ENCODE results near the gene NUP37. TPM values are rescaled to one million over a fixed set of nuclear protein-coding genes. Genes with fewer than 3 reads are reported as not detected.

NUP37 gene
- total and polyA plus RNA-seq, 2 of the 8 experiments (the other 6 are each of a cell fraction or from before 2014, with no cell fraction given): 53.5 to 71.0 TPM

DNA sequence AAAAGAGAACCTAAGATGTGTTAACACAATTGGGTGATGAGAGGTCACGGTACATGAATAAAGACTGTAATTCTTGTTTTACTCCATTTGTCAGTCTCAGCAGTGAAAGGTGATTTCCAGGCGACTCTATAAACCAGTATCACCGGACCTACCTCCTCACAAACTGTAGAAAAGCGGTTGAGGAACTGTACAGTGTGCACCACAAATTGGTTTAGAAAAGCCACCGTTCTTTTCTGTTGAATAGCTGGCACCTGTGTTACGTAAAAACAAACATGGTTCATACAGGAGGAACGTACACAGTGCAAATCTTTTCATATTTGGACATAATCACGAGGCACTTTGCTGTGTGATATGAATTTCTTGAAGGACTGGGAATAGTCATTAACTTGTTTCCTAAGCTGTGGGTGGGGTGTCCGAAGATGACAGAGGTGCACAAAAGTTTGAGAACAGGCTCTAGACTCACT lies 58.8 kb downstream of the NUP37 start (continued):
- TF ChIP-seq, protein P1, sequence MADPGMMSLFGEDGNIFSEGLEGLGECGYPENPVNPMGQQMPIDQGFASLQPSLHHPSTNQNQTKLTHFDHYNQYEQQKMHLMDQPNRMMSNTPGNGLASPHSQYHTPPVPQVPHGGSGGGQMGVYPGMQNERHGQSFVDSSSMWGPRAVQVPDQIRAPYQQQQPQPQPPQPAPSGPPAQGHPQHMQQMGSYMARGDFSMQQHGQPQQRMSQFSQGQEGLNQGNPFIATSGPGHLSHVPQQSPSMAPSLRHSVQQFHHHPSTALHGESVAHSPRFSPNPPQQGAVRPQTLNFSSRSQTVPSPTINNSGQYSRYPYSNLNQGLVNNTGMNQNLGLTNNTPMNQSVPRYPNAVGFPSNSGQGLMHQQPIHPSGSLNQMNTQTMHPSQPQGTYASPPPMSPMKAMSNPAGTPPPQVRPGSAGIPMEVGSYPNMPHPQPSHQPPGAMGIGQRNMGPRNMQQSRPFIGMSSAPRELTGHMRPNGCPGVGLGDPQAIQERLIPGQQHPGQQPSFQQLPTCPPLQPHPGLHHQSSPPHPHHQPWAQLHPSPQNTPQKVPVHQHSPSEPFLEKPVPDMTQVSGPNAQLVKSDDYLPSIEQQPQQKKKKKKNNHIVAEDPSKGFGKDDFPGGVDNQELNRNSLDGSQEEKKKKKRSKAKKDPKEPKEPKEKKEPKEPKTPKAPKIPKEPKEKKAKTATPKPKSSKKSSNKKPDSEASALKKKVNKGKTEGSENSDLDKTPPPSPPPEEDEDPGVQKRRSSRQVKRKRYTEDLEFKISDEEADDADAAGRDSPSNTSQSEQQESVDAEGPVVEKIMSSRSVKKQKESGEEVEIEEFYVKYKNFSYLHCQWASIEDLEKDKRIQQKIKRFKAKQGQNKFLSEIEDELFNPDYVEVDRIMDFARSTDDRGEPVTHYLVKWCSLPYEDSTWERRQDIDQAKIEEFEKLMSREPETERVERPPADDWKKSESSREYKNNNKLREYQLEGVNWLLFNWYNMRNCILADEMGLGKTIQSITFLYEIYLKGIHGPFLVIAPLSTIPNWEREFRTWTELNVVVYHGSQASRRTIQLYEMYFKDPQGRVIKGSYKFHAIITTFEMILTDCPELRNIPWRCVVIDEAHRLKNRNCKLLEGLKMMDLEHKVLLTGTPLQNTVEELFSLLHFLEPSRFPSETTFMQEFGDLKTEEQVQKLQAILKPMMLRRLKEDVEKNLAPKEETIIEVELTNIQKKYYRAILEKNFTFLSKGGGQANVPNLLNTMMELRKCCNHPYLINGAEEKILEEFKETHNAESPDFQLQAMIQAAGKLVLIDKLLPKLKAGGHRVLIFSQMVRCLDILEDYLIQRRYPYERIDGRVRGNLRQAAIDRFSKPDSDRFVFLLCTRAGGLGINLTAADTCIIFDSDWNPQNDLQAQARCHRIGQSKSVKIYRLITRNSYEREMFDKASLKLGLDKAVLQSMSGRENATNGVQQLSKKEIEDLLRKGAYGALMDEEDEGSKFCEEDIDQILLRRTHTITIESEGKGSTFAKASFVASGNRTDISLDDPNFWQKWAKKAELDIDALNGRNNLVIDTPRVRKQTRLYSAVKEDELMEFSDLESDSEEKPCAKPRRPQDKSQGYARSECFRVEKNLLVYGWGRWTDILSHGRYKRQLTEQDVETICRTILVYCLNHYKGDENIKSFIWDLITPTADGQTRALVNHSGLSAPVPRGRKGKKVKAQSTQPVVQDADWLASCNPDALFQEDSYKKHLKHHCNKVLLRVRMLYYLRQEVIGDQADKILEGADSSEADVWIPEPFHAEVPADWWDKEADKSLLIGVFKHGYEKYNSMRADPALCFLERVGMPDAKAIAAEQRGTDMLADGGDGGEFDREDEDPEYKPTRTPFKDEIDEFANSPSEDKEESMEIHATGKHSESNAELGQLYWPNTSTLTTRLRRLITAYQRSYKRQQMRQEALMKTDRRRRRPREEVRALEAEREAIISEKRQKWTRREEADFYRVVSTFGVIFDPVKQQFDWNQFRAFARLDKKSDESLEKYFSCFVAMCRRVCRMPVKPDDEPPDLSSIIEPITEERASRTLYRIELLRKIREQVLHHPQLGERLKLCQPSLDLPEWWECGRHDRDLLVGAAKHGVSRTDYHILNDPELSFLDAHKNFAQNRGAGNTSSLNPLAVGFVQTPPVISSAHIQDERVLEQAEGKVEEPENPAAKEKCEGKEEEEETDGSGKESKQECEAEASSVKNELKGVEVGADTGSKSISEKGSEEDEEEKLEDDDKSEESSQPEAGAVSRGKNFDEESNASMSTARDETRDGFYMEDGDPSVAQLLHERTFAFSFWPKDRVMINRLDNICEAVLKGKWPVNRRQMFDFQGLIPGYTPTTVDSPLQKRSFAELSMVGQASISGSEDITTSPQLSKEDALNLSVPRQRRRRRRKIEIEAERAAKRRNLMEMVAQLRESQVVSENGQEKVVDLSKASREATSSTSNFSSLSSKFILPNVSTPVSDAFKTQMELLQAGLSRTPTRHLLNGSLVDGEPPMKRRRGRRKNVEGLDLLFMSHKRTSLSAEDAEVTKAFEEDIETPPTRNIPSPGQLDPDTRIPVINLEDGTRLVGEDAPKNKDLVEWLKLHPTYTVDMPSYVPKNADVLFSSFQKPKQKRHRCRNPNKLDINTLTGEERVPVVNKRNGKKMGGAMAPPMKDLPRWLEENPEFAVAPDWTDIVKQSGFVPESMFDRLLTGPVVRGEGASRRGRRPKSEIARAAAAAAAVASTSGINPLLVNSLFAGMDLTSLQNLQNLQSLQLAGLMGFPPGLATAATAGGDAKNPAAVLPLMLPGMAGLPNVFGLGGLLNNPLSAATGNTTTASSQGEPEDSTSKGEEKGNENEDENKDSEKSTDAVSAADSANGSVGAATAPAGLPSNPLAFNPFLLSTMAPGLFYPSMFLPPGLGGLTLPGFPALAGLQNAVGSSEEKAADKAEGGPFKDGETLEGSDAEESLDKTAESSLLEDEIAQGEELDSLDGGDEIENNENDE (IDR thresholded peaks at IDR 0.05; ENCODE audit: insufficient replicate concordance, low read length): no peak
- TF ChIP-seq SUZ12 (IDR thresholded peaks at IDR 0.05; ENCODE audit: low read length) (no peak), CHD1 (IDR thresholded peaks at IDR 0.05; ENCODE audit: low read depth, low read length) (no peak), NRF1 (IDR thresholded peaks at IDR 0.05; ENCODE audit: low read depth, low read length) (no peak), RNF2 (IDR thresholded peaks at IDR 0.05; ENCODE audit: borderline replicate concordance, low read depth, low read length, missing control alignments, poor library complexity, severe bottlenecking) (no peak), CREB1 (IDR thresholded peaks at IDR 0.05) (no peak), NANOG (IDR thresholded peaks at IDR 0.05; ENCODE audit: insufficient read depth, low read depth, low read length, poor library complexity, severe bottlenecking) (no peak), TEAD4 (IDR thresholded peaks at IDR 0.05; ENCODE audit: low read depth, low read length) (no peak), POLR2A (IDR thresholded peaks at IDR 0.05; ENCODE audit: control extremely low read depth in 1 of 2, low read depth in 2 of 2, low read length in 2 of 2) (no peak)
- TF ChIP-seq, protein P2, sequence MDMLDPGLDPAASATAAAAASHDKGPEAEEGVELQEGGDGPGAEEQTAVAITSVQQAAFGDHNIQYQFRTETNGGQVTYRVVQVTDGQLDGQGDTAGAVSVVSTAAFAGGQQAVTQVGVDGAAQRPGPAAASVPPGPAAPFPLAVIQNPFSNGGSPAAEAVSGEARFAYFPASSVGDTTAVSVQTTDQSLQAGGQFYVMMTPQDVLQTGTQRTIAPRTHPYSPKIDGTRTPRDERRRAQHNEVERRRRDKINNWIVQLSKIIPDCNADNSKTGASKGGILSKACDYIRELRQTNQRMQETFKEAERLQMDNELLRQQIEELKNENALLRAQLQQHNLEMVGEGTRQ (IDR thresholded peaks at IDR 0.05; ENCODE audit: low read length): no peak
